H9 (cell line): ENCODE results near the gene KDR. TPM values are rescaled to one million over a fixed set of nuclear protein-coding genes. Genes with fewer than 3 reads are reported as not detected.

Experiments used
- DNase-seq: peaks from one replicate; pipeline ENCODE4 v3.0.0-alpha.2; 2017
- H2AFZ ChIP-seq: one replicate; pipeline ENCODE4 v1.6.1; 2013; ENCODE audit warnings: mild to moderate bottlenecking, low read length, control low read depth, moderate library complexity
- H2AK5ac ChIP-seq: 2 replicates; pipeline ENCODE4 v1.6.1; 2013; ENCODE audit warnings: low read length, control low read depth, mixed read lengths; ENCODE audit not compliant: insufficient read length
- H2BK120ac ChIP-seq: one replicate; pipeline ENCODE4 v1.6.1; 2013; ENCODE audit warnings: low read depth, mild to moderate bottlenecking, low read length, control low read depth, inconsistent platforms; ENCODE audit not compliant: poor library complexity, severe bottlenecking
- H2BK12ac ChIP-seq: 2 replicates; pipeline ENCODE4 v1.6.1; 2013; ENCODE audit warnings: low read length, control low read depth, mixed read lengths, low read depth; ENCODE audit not compliant: insufficient read length
- H2BK15ac ChIP-seq: 2 replicates; pipeline ENCODE4 v1.6.1; 2013; ENCODE audit warnings: low read depth, low read length, control low read depth
- H2BK20ac ChIP-seq: one replicate; pipeline ENCODE4 v1.6.1; 2013; ENCODE audit warnings: low read depth, mild to moderate bottlenecking, low read length, control low read depth, inconsistent platforms; ENCODE audit not compliant: poor library complexity, severe bottlenecking
- H2BK5ac ChIP-seq: 2 replicates; pipeline ENCODE4 v1.6.1; 2013; ENCODE audit warnings: low read length, control low read depth, mixed read lengths; ENCODE audit not compliant: insufficient read length
- H3K14ac ChIP-seq: 2 replicates; pipeline ENCODE4 v1.6.1; 2013; ENCODE audit warnings: low read length, control low read depth; ENCODE audit not compliant: insufficient read depth
- H3K18ac ChIP-seq: 2 replicates; pipeline ENCODE4 v1.6.1; 2013; ENCODE audit warnings: low read depth, mild to moderate bottlenecking, mixed read lengths, low read length, control low read depth; ENCODE audit not compliant: insufficient read length
- H3K23ac ChIP-seq: 2 replicates; pipeline ENCODE4 v1.6.1; 2013; ENCODE audit warnings: low read length, control low read depth, mixed read lengths, low read depth; ENCODE audit not compliant: insufficient read length
- H3K23me2 ChIP-seq: 2 replicates; pipeline ENCODE4 v1.6.1; 2013; ENCODE audit warnings: low read depth, mild to moderate bottlenecking, mixed read lengths, low read length, control low read depth; ENCODE audit not compliant: insufficient read length, poor library complexity, severe bottlenecking
- H3K27ac ChIP-seq: 2 replicates; pipeline ENCODE4 v1.5.1; 2013; ENCODE audit warnings: low read length, control low read depth, mixed read lengths, low read depth; ENCODE audit not compliant: insufficient read length
- H3K27me3 ChIP-seq: 2 replicates; pipeline ENCODE4 v1.6.1; 2013; ENCODE audit warnings: low read length, control low read depth, inconsistent platforms; ENCODE audit not compliant: insufficient read depth
- H3K4ac ChIP-seq: 2 replicates; pipeline ENCODE4 v1.6.1; 2013; ENCODE audit warnings: low read depth, mild to moderate bottlenecking, control low read depth, inconsistent platforms, low read length, moderate library complexity
- H3K4me1 ChIP-seq: 2 replicates; pipeline ENCODE4 v1.6.1; 2013; ENCODE audit warnings: low read length, control low read depth, inconsistent platforms; ENCODE audit not compliant: insufficient read depth
- H3K4me2 ChIP-seq: 2 replicates; pipeline ENCODE4 v1.6.1; 2013; ENCODE audit warnings: low read length, control low read depth, mixed read lengths; ENCODE audit not compliant: insufficient read length, insufficient read depth
- H3K56ac ChIP-seq: 2 replicates; pipeline ENCODE4 v1.6.1; 2013; ENCODE audit warnings: low read depth, mild to moderate bottlenecking, mixed read lengths, low read length, control low read depth; ENCODE audit not compliant: insufficient read length
- H3K79me1 ChIP-seq: 2 replicates; pipeline ENCODE4 v1.6.1; 2013; ENCODE audit warnings: low read depth, mild to moderate bottlenecking, moderate library complexity, low read length, control low read depth, inconsistent platforms; ENCODE audit not compliant: insufficient read depth, poor library complexity, severe bottlenecking
- H3K79me2 ChIP-seq: 2 replicates; pipeline ENCODE4 v1.6.1; 2013; ENCODE audit warnings: low read length, control low read depth, inconsistent platforms; ENCODE audit not compliant: insufficient read depth
- H3K9ac ChIP-seq: 2 replicates; pipeline ENCODE4 v1.6.1; 2013; ENCODE audit warnings: low read length, control low read depth, mixed read lengths; ENCODE audit not compliant: insufficient read length; ENCODE audit errors: extremely low read depth
- H3K9me3 ChIP-seq: one replicate; pipeline ENCODE4 v1.6.1; 2013; ENCODE audit warnings: low read depth, low read length, inconsistent platforms; ENCODE audit not compliant: control insufficient read depth
- H3T11ph ChIP-seq: one replicate; pipeline ENCODE4 v1.6.1; 2013; ENCODE audit warnings: mild to moderate bottlenecking, low read length, control low read depth, inconsistent platforms
- H4K20me1 ChIP-seq: one replicate; pipeline ENCODE4 v1.6.1; 2013; ENCODE audit not compliant: control insufficient read depth, insufficient read length, insufficient read depth
- H4K5ac ChIP-seq: 2 replicates; pipeline ENCODE4 v1.6.1; 2013; ENCODE audit warnings: low read depth, mild to moderate bottlenecking, mixed read lengths, low read length, control low read depth; ENCODE audit not compliant: insufficient read length
- H4K8ac ChIP-seq: replicated peaks from 2 replicates; pipeline ENCODE4 v1.6.1; 2013; ENCODE audit warnings: low read length, control low read depth, mixed read lengths, low read depth; ENCODE audit not compliant: insufficient read length
- H4K91ac ChIP-seq: 2 replicates; pipeline ENCODE4 v1.6.1; 2013; ENCODE audit warnings: low read depth, mild to moderate bottlenecking, moderate library complexity, mixed read lengths, low read length, control low read depth; ENCODE audit not compliant: insufficient read length
- H3K27ac Mint-ChIP-seq, 3 experiments: 2 replicates in 2 of 3; 3 replicates in 1 of 3; pipeline ENCODE4 v1.8.0; 2020 to 2021; ENCODE audit warnings: mixed read lengths in 3 of 3, mild to moderate bottlenecking in 1 of 3, moderate library complexity in 1 of 3
- H3K27me3 Mint-ChIP-seq: 2 replicates; pipeline ENCODE4 v1.8.0; 2021; ENCODE audit warnings: low read depth, mild to moderate bottlenecking, moderate library complexity, mixed read lengths
- H3K36me3 Mint-ChIP-seq, 3 experiments: 2 replicates in 2 of 3; 3 replicates in 1 of 3; pipeline ENCODE4 v1.8.0; 2020 to 2021; ENCODE audit warnings: low read depth in 3 of 3, mixed read lengths in 3 of 3; ENCODE audit not compliant: insufficient read depth in 1 of 3
- H3K4me1 Mint-ChIP-seq, 2 experiments: 2 replicates each; pipeline ENCODE4 v1.8.0; 2020; ENCODE audit warnings: mixed read lengths in 2 of 2
- H3K4me3 Mint-ChIP-seq, 2 experiments: 2 replicates in 1 of 2; 3 replicates in 1 of 2; pipeline ENCODE4 v1.8.0; 2020 to 2021; ENCODE audit warnings: mild to moderate bottlenecking in 2 of 2, mixed read lengths in 2 of 2, moderate library complexity in 1 of 2
- H3K9me3 Mint-ChIP-seq, 2 experiments: 2 replicates in 1 of 2; 3 replicates in 1 of 2; pipeline ENCODE4 v1.8.0; 2020; ENCODE audit warnings: mild to moderate bottlenecking in 2 of 2, mixed read lengths in 2 of 2, moderate library complexity in 1 of 2
- WGBS: extraction: QIAGEN DNeasy Blood & Tissue Kit; methylation state at CpG from one replicate; pipeline ENCODE4 v1.1.7; 2013; ENCODE audit warnings: missing lambda C conversion rate, low lambda C conversion rate, mixed read lengths; ENCODE audit not compliant: insufficient read length; ENCODE audit errors: extremely low coverage; 5-methylcytosine and 5-hydroxymethylcytosine counted together
- total RNA-seq: library from RNA; stranded (reverse); gene quantifications from 2 replicates; pipeline ENCODE4 v1.2.1, GENCODE V29; 2021
- TF ChIP-seq, protein P1 (sequence below): fragments of 200-600 bp; sonication (generic); conservative IDR thresholded peaks from 3 replicates; pipeline ENCODE4 v1.8.0; 2021; ENCODE audit warnings: antibody characterized with exemption, mild to moderate bottlenecking

KDR gene
- total RNA-seq, 1 experiment from 2014 or later = 51.4 TPM

GRCh38 chr4:55075823-55076716 lies 49.3 kb downstream of the KDR start:
- Histone ChIP-seq H4K5ac (no peak overlapping the region), H3K23ac (no peak overlapping the region), H3K14ac (no peak overlapping the region), H2BK15ac (no peak overlapping the region), H3K4ac (no peak overlapping the region), H4K20me1 (no peaks in the 10 kb centered on the region), H4K91ac (no peak overlapping the region), H3K4me1 (peaks cover 2% of the 10 kb centered on the region; the same call in 1 of the 2 replicates), H3K27ac (no peak overlapping the region), H2BK120ac (no peak overlapping the region), H2AFZ (no peak overlapping the region), H3K27me3 (no peaks in the 10 kb centered on the region), H3K79me2 (no peaks in the 10 kb centered on the region), H3T11ph (no peak overlapping the region), H4K8ac (no peak overlapping the region), H3K56ac (no peak overlapping the region), H2BK12ac (no peak overlapping the region), H3K79me1 (no peaks in the 10 kb centered on the region), H3K9ac (no peak overlapping the region), H2BK5ac (no peak overlapping the region), H3K23me2 (no peaks in the 10 kb centered on the region), H3K4me2 (no peak overlapping the region), H2BK20ac (no peak overlapping the region), H2AK5ac (no peak overlapping the region), H3K18ac (no peak overlapping the region), H3K9me3 (no peaks in the 10 kb centered on the region)
- H3K27me3 Mint-ChIP-seq = no peaks in the 10 kb centered on the region
- 100% methylated on average over 1 of the region's 5 CpGs for WGBS
- H3K9me3 Mint-ChIP-seq = peaks cover 0 to 3% of the 10 kb centered on the region in 2 experiments; a peak in 1 of 5 replicates
- H3K36me3 Mint-ChIP-seq = peaks cover 15 to 29% (median 15%) of the 10 kb centered on the region in 3 experiments; a peak in 6 of 7 replicates
- peak overlapping the region; percentile 47 to 50 (median 49); a peak in 6 of 7 replicates for H3K27ac Mint-ChIP-seq
- no peak for DNase-seq
- TF ChIP-seq, protein P1, sequence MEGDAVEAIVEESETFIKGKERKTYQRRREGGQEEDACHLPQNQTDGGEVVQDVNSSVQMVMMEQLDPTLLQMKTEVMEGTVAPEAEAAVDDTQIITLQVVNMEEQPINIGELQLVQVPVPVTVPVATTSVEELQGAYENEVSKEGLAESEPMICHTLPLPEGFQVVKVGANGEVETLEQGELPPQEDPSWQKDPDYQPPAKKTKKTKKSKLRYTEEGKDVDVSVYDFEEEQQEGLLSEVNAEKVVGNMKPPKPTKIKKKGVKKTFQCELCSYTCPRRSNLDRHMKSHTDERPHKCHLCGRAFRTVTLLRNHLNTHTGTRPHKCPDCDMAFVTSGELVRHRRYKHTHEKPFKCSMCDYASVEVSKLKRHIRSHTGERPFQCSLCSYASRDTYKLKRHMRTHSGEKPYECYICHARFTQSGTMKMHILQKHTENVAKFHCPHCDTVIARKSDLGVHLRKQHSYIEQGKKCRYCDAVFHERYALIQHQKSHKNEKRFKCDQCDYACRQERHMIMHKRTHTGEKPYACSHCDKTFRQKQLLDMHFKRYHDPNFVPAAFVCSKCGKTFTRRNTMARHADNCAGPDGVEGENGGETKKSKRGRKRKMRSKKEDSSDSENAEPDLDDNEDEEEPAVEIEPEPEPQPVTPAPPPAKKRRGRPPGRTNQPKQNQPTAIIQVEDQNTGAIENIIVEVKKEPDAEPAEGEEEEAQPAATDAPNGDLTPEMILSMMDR = no peak
- H3K4me1 Mint-ChIP-seq = peaks cover 49 to 51% of the 10 kb centered on the region in 2 experiments
- H3K4me3 Mint-ChIP-seq = no peak overlapping the region
